ENCODE data around the gene OSBPL10.

DNA sequence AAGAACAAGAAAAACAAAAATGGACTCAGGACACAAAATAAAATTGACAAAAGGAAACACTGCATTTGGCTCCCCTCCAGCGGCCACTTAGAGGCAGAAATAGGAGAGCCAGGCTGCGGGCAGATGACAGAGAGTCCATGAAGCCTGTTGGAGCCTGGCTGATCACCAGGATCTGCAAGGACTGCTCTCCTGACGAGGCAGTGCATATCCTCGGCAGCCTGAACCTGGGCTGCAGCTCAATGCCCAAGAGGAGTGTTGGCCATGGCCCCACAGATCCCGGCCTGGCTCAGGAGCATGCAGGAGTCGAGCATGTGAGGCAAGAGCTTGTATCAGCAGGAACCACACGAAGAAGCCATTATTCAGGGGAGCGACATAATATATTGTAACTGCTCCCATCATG, 248.5 kb downstream of the OSBPL10 start:
- TF ChIP-seq, protein P1, sequence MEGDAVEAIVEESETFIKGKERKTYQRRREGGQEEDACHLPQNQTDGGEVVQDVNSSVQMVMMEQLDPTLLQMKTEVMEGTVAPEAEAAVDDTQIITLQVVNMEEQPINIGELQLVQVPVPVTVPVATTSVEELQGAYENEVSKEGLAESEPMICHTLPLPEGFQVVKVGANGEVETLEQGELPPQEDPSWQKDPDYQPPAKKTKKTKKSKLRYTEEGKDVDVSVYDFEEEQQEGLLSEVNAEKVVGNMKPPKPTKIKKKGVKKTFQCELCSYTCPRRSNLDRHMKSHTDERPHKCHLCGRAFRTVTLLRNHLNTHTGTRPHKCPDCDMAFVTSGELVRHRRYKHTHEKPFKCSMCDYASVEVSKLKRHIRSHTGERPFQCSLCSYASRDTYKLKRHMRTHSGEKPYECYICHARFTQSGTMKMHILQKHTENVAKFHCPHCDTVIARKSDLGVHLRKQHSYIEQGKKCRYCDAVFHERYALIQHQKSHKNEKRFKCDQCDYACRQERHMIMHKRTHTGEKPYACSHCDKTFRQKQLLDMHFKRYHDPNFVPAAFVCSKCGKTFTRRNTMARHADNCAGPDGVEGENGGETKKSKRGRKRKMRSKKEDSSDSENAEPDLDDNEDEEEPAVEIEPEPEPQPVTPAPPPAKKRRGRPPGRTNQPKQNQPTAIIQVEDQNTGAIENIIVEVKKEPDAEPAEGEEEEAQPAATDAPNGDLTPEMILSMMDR (conservative IDR thresholded peaks at IDR 0.05; ENCODE audit: low read depth, low read length) = no peak
- TF ChIP-seq EZH2 (IDR thresholded peaks at IDR 0.05; ENCODE audit: borderline replicate concordance, low read depth, low read length, poor library complexity, severe bottlenecking) = no peak
